K562 (cell line): ENCODE data around the gene SH3BP5. TPM values are rescaled to one million over a fixed set of nuclear protein-coding genes. Genes with fewer than 3 reads are reported as not detected.
A peak's percentile ranks its signal among the peaks of the same experiment; 100 is the strongest.

Experiments used
- BHLHE40 ChIP-seq: IDR thresholded peaks from 2 replicates; pipeline ENCODE4 v1.6.1; 2011; ENCODE audit warnings: low read length, improper control_type of control experiment
- CREB1 ChIP-seq, 2 experiments: sonication (generic) in 1 of 2; formaldehyde crosslinking in 1 of 2; IDR thresholded peaks; 2 replicates each; pipeline versions ENCODE4 v1.6.1 to v1.8.0; 2012 to 2022; ENCODE audit warnings: inconsistent platforms in 1 of 2, mild to moderate bottlenecking in 1 of 2, missing genetic modification reagents in 1 of 2, moderate library complexity in 1 of 2
- KDM4B ChIP-seq, 2 experiments: fragments of 450-650 bp in 1 of 2; sonication (generic) in 1 of 2; IDR thresholded peaks; 2 replicates each; pipeline ENCODE4 v1.6.1; 2016 to 2017; ENCODE audit warnings: borderline replicate concordance in 2 of 2, antibody characterized with exemption in 1 of 2, low read depth in 1 of 2, mild to moderate bottlenecking in 1 of 2
- NR2C2 ChIP-seq, 2 experiments: fragments of 200-800 bp in 1 of 2; sonication (Bioruptor generic) in 1 of 2; sonication (generic) in 1 of 2; formaldehyde crosslinking in 1 of 2; IDR thresholded peaks; 2 replicates each; pipeline versions ENCODE4 v1.6.1 to v1.8.0; 2016 to 2022; ENCODE audit warnings: mild to moderate bottlenecking in 1 of 2, missing compliant biosample characterization in 1 of 2, missing genetic modification characterization in 1 of 2, missing genetic modification reagents in 1 of 2
- PPARD ChIP-seq: fragments of 250-450 bp; sonication (Bioruptor Pico); IDR thresholded peaks from 2 replicates; pipeline ENCODE4 v1.8.0; 2022; ENCODE audit warnings: inconsistent platforms, mild to moderate bottlenecking, moderate library complexity
- RBM25 ChIP-seq: fragments of 200-400 bp; formaldehyde crosslinking; IDR thresholded peaks from 2 replicates; pipeline ENCODE4 v1.6.1; 2018; ENCODE audit warnings: low read length, low read depth, moderate library complexity; ENCODE audit not compliant: severe bottlenecking
- RFX5 ChIP-seq: IDR thresholded peaks from 2 replicates; pipeline ENCODE4 v1.6.1; 2011; ENCODE audit warnings: low read depth, mild to moderate bottlenecking, improper control_type of control experiment, low read length
- ZC3H4 ChIP-seq: sonication (generic); formaldehyde crosslinking; IDR thresholded peaks from 2 replicates; pipeline ENCODE4 v1.9.0; 2021; ENCODE audit warnings: missing genetic modification reagents, borderline replicate concordance
- ZFX ChIP-seq: sonication (generic); formaldehyde crosslinking; IDR thresholded peaks from 2 replicates; pipeline ENCODE4 v1.8.0; 2022; ENCODE audit warnings: mild to moderate bottlenecking, missing genetic modification reagents, moderate library complexity
- ZNF589 ChIP-seq: fragments of 200-800 bp; sonication (Bioruptor generic); IDR thresholded peaks from 2 replicates; pipeline ENCODE4 v1.6.1; 2016; ENCODE audit warnings: low read depth, missing genetic modification characterization, missing compliant biosample characterization
- polyA plus RNA-seq, 8 experiments: library from polyadenylated mRNA; depleted of rRNA in 4 of 8; stranded (reverse) in 5 of 8; unstranded in 3 of 8; fragments of >200 nt; fragmentation: Nextera tagmentation in 2 of 8; fragmentation: Illumina TruSeq in 1 of 8; extraction: Ambion mirVana in 2 of 8; extraction: Trizol in 1 of 8; gene quantifications; 2 replicates each; pipeline versions ENCODE4 v1.2.1 to v1.2.3, GENCODE V29; 2011 to 2014; ENCODE audit warnings: inconsistent platforms in 1 of 8, missing spikeins in 1 of 8
- total RNA-seq, 7 experiments: library from RNA; depleted of rRNA in 6 of 7; stranded (reverse); fragments of >200 nt in 6 of 7; fragmentation: Illumina TruSeq in 2 of 7; extraction: Trizol in 2 of 7; gene quantifications; 2 replicates each; pipeline versions ENCODE4 v1.2.1 to v1.2.3, GENCODE V29; 2011 to 2021; ENCODE audit warnings: low replicate concordance in 1 of 7
- TF ChIP-seq, protein P1 (sequence below): fragments of 200-400 bp; formaldehyde crosslinking; IDR thresholded peaks from 2 replicates; pipeline ENCODE4 v1.6.1; 2017; ENCODE audit warnings: mild to moderate bottlenecking, low read depth, low read length, moderate library complexity
- TF ChIP-seq, protein P2 (sequence below): sonication (generic); formaldehyde crosslinking; IDR thresholded peaks from 2 replicates; pipeline ENCODE4 v1.8.0; 2023; ENCODE audit warnings: missing genetic modification reagents, mild to moderate bottlenecking, borderline replicate concordance

The SH3BP5 gene
- total and polyA plus RNA-seq, 9 of the 15 experiments (the other 6 are each of a cell fraction or from before 2014, with no cell fraction given): 2.9 to 29.0 (median 14.9) TPM

DNA sequence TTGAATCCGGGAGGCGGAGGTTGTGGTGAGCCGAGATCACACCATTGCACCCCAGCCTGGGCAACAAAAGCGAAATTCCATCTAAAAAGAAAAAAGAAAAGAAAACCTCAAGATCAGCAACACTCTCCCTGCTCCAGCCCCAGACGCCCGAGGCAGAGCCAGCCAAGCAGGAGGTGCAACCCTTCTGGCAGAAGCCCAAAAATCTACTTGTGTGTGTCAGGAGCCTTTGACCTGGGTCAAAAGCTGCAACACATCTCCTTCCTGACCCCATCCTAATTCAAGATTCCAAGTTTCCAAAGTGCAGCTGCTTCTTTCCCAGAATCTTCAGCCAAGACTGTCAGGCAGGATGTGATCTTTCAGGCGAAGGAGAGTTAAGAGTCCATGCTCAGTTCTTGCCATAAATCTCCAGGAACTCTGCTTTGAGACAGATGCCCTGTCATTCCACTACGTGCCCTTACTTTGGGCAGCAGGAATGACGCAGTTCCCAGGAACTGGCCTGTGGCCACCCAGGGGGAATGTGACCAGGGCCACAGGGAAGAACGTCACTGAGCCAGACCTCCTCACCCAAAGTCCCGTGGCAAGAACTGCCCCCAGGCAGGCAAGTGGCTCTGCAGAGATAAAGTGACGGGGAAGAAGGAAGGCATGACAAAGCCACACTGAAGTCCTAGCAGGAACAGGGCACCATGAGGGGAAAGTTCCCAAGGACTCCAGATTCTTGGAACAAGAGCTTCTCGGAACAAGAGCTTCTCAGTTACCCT lies 39.4 kb downstream of the SH3BP5 start (continued):
- no peak for TF ChIP-seq RBM25
- no peak for TF ChIP-seq RFX5
- no peak for TF ChIP-seq CREB1 (IDR thresholded peaks at IDR 0.05)
- TF ChIP-seq CREB1 (CRISPR knock-in tag; IDR thresholded peaks at IDR 0.05): no peak
- TF ChIP-seq, protein P1, sequence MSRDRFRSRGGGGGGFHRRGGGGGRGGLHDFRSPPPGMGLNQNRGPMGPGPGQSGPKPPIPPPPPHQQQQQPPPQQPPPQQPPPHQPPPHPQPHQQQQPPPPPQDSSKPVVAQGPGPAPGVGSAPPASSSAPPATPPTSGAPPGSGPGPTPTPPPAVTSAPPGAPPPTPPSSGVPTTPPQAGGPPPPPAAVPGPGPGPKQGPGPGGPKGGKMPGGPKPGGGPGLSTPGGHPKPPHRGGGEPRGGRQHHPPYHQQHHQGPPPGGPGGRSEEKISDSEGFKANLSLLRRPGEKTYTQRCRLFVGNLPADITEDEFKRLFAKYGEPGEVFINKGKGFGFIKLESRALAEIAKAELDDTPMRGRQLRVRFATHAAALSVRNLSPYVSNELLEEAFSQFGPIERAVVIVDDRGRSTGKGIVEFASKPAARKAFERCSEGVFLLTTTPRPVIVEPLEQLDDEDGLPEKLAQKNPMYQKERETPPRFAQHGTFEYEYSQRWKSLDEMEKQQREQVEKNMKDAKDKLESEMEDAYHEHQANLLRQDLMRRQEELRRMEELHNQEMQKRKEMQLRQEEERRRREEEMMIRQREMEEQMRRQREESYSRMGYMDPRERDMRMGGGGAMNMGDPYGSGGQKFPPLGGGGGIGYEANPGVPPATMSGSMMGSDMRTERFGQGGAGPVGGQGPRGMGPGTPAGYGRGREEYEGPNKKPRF: no peak
- no peak for TF ChIP-seq ZC3H4
- TF ChIP-seq NR2C2 (CRISPR knock-in tag; IDR thresholded peaks at IDR 0.05): no peak
- TF ChIP-seq NR2C2 (tag; IDR thresholded peaks at IDR 0.05): peak; percentile 17; the same call in 1 of the 2 replicates
- TF ChIP-seq ZFX (CRISPR knock-in tag): no peak
- TF ChIP-seq, protein P2, sequence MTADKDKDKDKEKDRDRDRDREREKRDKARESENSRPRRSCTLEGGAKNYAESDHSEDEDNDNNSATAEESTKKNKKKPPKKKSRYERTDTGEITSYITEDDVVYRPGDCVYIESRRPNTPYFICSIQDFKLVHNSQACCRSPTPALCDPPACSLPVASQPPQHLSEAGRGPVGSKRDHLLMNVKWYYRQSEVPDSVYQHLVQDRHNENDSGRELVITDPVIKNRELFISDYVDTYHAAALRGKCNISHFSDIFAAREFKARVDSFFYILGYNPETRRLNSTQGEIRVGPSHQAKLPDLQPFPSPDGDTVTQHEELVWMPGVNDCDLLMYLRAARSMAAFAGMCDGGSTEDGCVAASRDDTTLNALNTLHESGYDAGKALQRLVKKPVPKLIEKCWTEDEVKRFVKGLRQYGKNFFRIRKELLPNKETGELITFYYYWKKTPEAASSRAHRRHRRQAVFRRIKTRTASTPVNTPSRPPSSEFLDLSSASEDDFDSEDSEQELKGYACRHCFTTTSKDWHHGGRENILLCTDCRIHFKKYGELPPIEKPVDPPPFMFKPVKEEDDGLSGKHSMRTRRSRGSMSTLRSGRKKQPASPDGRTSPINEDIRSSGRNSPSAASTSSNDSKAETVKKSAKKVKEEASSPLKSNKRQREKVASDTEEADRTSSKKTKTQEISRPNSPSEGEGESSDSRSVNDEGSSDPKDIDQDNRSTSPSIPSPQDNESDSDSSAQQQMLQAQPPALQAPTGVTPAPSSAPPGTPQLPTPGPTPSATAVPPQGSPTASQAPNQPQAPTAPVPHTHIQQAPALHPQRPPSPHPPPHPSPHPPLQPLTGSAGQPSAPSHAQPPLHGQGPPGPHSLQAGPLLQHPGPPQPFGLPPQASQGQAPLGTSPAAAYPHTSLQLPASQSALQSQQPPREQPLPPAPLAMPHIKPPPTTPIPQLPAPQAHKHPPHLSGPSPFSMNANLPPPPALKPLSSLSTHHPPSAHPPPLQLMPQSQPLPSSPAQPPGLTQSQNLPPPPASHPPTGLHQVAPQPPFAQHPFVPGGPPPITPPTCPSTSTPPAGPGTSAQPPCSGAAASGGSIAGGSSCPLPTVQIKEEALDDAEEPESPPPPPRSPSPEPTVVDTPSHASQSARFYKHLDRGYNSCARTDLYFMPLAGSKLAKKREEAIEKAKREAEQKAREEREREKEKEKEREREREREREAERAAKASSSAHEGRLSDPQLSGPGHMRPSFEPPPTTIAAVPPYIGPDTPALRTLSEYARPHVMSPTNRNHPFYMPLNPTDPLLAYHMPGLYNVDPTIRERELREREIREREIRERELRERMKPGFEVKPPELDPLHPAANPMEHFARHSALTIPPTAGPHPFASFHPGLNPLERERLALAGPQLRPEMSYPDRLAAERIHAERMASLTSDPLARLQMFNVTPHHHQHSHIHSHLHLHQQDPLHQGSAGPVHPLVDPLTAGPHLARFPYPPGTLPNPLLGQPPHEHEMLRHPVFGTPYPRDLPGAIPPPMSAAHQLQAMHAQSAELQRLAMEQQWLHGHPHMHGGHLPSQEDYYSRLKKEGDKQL (CRISPR knock-in tag): no peak
- no peak for TF ChIP-seq PPARD (CRISPR knock-in tag)
- no peak for TF ChIP-seq KDM4B (IDR thresholded peaks at IDR 0.05; ENCODE audit: borderline replicate concordance in 2 of 2, low read depth in 1 of 2)
- TF ChIP-seq ZNF589 (CRISPR knock-in tag): peak; percentile 22; the same call in 1 of the 2 replicates
- peak; percentile 53 for TF ChIP-seq BHLHE40
